ENCODE measurements around the gene INTU.
"Not testable (repeated sequence)": the region's sequence is repeated elsewhere in the genome, so short reads cannot be mapped to it uniquely, and the experiment has no call there.

The INTU gene

GRCh38 chr4:127632420-127633403 is at the start of gene INTU:
Gene INTU, plus strand, starts transcription at chr4:127632957. Its CDS starts 78 bp downstream, at chr4:127633035.
- DNase-seq (ENCODE audit: low spot score) = peak; percentile 93

GRCh38 chr4:127586496-127586895 is 46.3 kb upstream of the INTU start:
- not testable (repeated sequence) for DNase-seq (ENCODE audit: low spot score)

GRCh38 chr4:127586922-127587571 is 45.7 kb upstream of the INTU start:
- DNase-seq (ENCODE audit: low spot score) = no peak

GRCh38 chr4:127589153-127589552 is 43.6 kb upstream of the INTU start:
- not testable (repeated sequence) for DNase-seq (ENCODE audit: low spot score)

GRCh38 chr4:127598656-127599055 is 34.1 kb upstream of the INTU start:
- no peak for DNase-seq (ENCODE audit: low spot score)

GRCh38 chr4:127601029-127601428 is 31.7 kb upstream of the INTU start:
- no peak for DNase-seq (ENCODE audit: low spot score)

GRCh38 chr4:127604949-127605709 is 27.6 kb upstream of the INTU start:
- no peak for DNase-seq (ENCODE audit: low spot score)

- no peak for DNase-seq (ENCODE audit: low spot score)
Measured at GRCh38 chr4:127606823-127607222, 25.9 kb upstream of the INTU start.

GRCh38 chr4:127609484-127609883 is 23.3 kb upstream of the INTU start:
- no peak for DNase-seq (ENCODE audit: low spot score)

- DNase-seq (ENCODE audit: low spot score) = no peak
Measured at GRCh38 chr4:127610488-127610887, 22.3 kb upstream of the INTU start.

GRCh38 chr4:127616898-127617297 is 15.9 kb upstream of the INTU start:
- no peak for DNase-seq (ENCODE audit: low spot score)

GRCh38 chr4:127618427-127618826 is 14.3 kb upstream of the INTU start:
- no peak for DNase-seq (ENCODE audit: low spot score)

GRCh38 chr4:127622621-127622920 is 10.2 kb upstream of the INTU start:
- DNase-seq (ENCODE audit: low spot score) = no peak

GRCh38 chr4:127622921-127623796 is 9.6 kb upstream of the INTU start:
- peak; percentile 77 for DNase-seq (ENCODE audit: low spot score)

GRCh38 chr4:127623797-127624083 is 9.0 kb upstream of the INTU start:
- peak; percentile 73 for DNase-seq (ENCODE audit: low spot score)

GRCh38 chr4:127624173-127624572 is 8.6 kb upstream of the INTU start:
- DNase-seq (ENCODE audit: low spot score) = no peak

- DNase-seq (ENCODE audit: low spot score) = no peak
Measured at GRCh38 chr4:127629371-127629770, 3.4 kb upstream of the INTU start.

- DNase-seq (ENCODE audit: low spot score) = no peak
Measured at GRCh38 chr4:127630152-127630551, 2.6 kb upstream of the INTU start.

- DNase-seq (ENCODE audit: low spot score) = no peak
Measured at GRCh38 chr4:127631420-127631819, 1.3 kb upstream of the INTU start.

GRCh38 chr4:127634181-127634580 is 1.4 kb downstream of the INTU start:
- DNase-seq (ENCODE audit: low spot score) = no peak

GRCh38 chr4:127641524-127641923 is 8.8 kb downstream of the INTU start:
- DNase-seq (ENCODE audit: low spot score) = no peak

- no peak for DNase-seq (ENCODE audit: low spot score)
Measured at GRCh38 chr4:127642169-127642568, 9.4 kb downstream of the INTU start.

Data from left forelimb (tissue), 1 donor.